Measurements from ENCODE around the gene FXYD5. TPM values are rescaled to one million over a fixed set of nuclear protein-coding genes. Genes with fewer than 3 reads are reported as not detected.

Gene FXYD5
- total and polyA plus RNA-seq, 2 experiments from 2014 or later = 11.3 to 14.5 TPM

GRCh38 chr19:35207391-35207871 is 52.9 kb downstream of the FXYD5 start:
- Histone ChIP-seq H3K4me1 (ENCODE audit: low read depth) (peaks cover 15% of the 10 kb centered on the region), H3K4me3 (no peak overlapping the region), H3K27ac (no peak overlapping the region), H3K27me3 (no peaks in the 10 kb centered on the region), H3K9me3 (ENCODE audit: low read depth) (no peaks in the 10 kb centered on the region), H3K36me3 (no peaks in the 10 kb centered on the region)
- no peak for DNase-seq (ENCODE audit: low read depth in 1 of 2, low spot score in 1 of 2)
- TF ChIP-seq CTCF (IDR thresholded peaks at IDR 0.05; ENCODE audit: low read depth, low read length) = no peak

GRCh38 chr19:35208121-35208520 is 53.6 kb downstream of the FXYD5 start:
- Histone ChIP-seq H3K27me3 (no peaks in the 10 kb centered on the region), H3K27ac (no peak overlapping the region), H3K4me3 (no peak overlapping the region), H3K9me3 (ENCODE audit: low read depth) (no peaks in the 10 kb centered on the region), H3K36me3 (no peaks in the 10 kb centered on the region), H3K4me1 (ENCODE audit: low read depth) (peaks cover 9% of the 10 kb centered on the region)
- TF ChIP-seq CTCF (IDR thresholded peaks at IDR 0.05; ENCODE audit: low read depth, low read length) = no peak
- DNase-seq (ENCODE audit: low read depth in 1 of 2, low spot score in 1 of 2) = no peak

GRCh38 chr19:35209646-35210045 is 55.1 kb downstream of the FXYD5 start:
- Histone ChIP-seq H3K4me3 (no peak overlapping the region), H3K9me3 (ENCODE audit: low read depth) (no peaks in the 10 kb centered on the region), H3K36me3 (no peaks in the 10 kb centered on the region), H3K27me3 (no peaks in the 10 kb centered on the region), H3K4me1 (ENCODE audit: low read depth) (no peaks in the 10 kb centered on the region), H3K27ac (no peak overlapping the region)
- no peak for DNase-seq (ENCODE audit: low read depth in 1 of 2, low spot score in 1 of 2)
- TF ChIP-seq CTCF (IDR thresholded peaks at IDR 0.05; ENCODE audit: low read depth, low read length) = no peak

GRCh38 chr19:35211545-35212230 is 57.2 kb downstream of the FXYD5 start:
- no peaks in the 10 kb centered on the region for H3K27me3 ChIP-seq
- no peak overlapping the region for H3K4me3 ChIP-seq
- H3K9me3 ChIP-seq (ENCODE audit: low read depth) = no peaks in the 10 kb centered on the region
- H3K27ac ChIP-seq = no peak overlapping the region
- no peaks in the 10 kb centered on the region for H3K36me3 ChIP-seq
- DNase-seq (ENCODE audit: low read depth in 1 of 2, low spot score in 1 of 2) = no peak
- no peaks in the 10 kb centered on the region for H3K4me1 ChIP-seq (ENCODE audit: low read depth)
- TF ChIP-seq CTCF (IDR thresholded peaks at IDR 0.05; ENCODE audit: low read depth, low read length) = no peak

GRCh38 chr19:35212241-35212640 is 57.7 kb downstream of the FXYD5 start:
- no peak overlapping the region for H3K27ac ChIP-seq
- no peaks in the 10 kb centered on the region for H3K36me3 ChIP-seq
- H3K4me1 ChIP-seq (ENCODE audit: low read depth) = no peaks in the 10 kb centered on the region
- TF ChIP-seq CTCF (IDR thresholded peaks at IDR 0.05; ENCODE audit: low read depth, low read length) = no peak
- H3K27me3 ChIP-seq = no peaks in the 10 kb centered on the region
- DNase-seq (ENCODE audit: low read depth in 1 of 2, low spot score in 1 of 2) = no peak
- no peaks in the 10 kb centered on the region for H3K9me3 ChIP-seq (ENCODE audit: low read depth)
- no peak overlapping the region for H3K4me3 ChIP-seq
